HFFc6 (cell line): ENCODE results near the gene EARS2. TPM values are rescaled to one million over a fixed set of nuclear protein-coding genes. Genes with fewer than 3 reads are reported as not detected.
"Not testable (repeated sequence)": the region's sequence is repeated elsewhere in the genome, so short reads cannot be mapped to it uniquely, and the experiment has no call there.

Source experiments
- DNase-seq: peaks from one replicate; pipeline ENCODE4 v3.0.0-alpha.2; 2018
- H3K27ac Mint-ChIP-seq: 2 replicates; pipeline ENCODE4 v1.8.0; 2020; ENCODE audit warnings: mild to moderate bottlenecking, mixed read lengths
- H3K27me3 Mint-ChIP-seq: 2 replicates; pipeline ENCODE4 v1.8.0; 2021; ENCODE audit warnings: mild to moderate bottlenecking, moderate library complexity, mixed read lengths; ENCODE audit not compliant: insufficient read depth
- H3K36me3 Mint-ChIP-seq: 2 replicates; pipeline ENCODE4 v1.8.0; 2021; ENCODE audit warnings: low read depth, mixed read lengths
- H3K4me1 Mint-ChIP-seq: 2 replicates; pipeline ENCODE4 v1.8.0; 2020; ENCODE audit warnings: low read depth, mixed read lengths
- H3K4me3 Mint-ChIP-seq: 2 replicates; pipeline ENCODE4 v1.8.0; 2020; ENCODE audit warnings: mild to moderate bottlenecking, moderate library complexity, mixed read lengths
- H3K9me3 Mint-ChIP-seq: 2 replicates; pipeline ENCODE4 v1.8.0; 2020; ENCODE audit warnings: mild to moderate bottlenecking, mixed read lengths
- CTCF ChIP-seq: fragments of 200-600 bp; sonication (generic); IDR thresholded peaks from 2 replicates; pipeline ENCODE4 v1.5.0; 2021; ENCODE audit warnings: antibody characterized with exemption, mild to moderate bottlenecking
- total RNA-seq, 6 experiments: library from RNA; stranded (reverse); fragmentation: NEBNext Ultra II Directional; extraction: Animal tissue kit (Norgen Biotek cat#: 25700); gene quantifications; 2 replicates in 1 of 6; 3 replicates in 5 of 6; pipeline ENCODE4 v1.2.3, GENCODE V29; 2021

The EARS2 gene
- total RNA-seq, 6 experiments from 2014 or later, result 22.1 to 30.8 (median 27.0) TPM

GRCh38 chr16:23484510-23485256, 72.5 kb downstream of the EARS2 start:
- H3K4me1 Mint-ChIP-seq, result no peaks in the 10 kb centered on the region
- no peaks in the 10 kb centered on the region for H3K27me3 Mint-ChIP-seq
- no peaks in the 10 kb centered on the region for H3K9me3 Mint-ChIP-seq
- TF ChIP-seq CTCF, result no peak
- no peak overlapping the region for H3K4me3 Mint-ChIP-seq
- no peak for DNase-seq
- peaks cover 19% of the 10 kb centered on the region for H3K36me3 Mint-ChIP-seq
- H3K27ac Mint-ChIP-seq, result no peak overlapping the region

DNA sequence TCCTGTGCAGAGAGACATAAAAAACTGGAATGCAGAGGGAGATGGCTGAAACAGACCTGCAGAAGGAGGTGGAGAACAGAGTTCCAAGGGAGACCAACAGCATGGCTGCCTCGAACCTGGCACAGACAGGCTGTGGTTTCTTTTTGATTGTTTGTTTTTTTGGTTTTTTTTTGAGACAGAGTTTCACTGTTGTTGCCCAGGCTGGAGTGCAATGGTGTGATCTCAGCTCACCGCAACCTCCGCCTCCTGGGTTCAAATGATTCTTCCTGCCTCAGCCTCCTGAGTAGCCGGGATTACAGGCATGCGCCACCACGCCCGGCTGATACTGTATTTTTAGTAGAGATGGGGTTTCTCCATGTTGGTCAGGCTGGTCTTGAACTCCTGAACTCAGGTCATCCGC, 73.7 kb downstream of the EARS2 start:
- not testable (repeated sequence) for H3K27ac Mint-ChIP-seq, H3K4me3 Mint-ChIP-seq, H3K4me1 Mint-ChIP-seq, H3K27me3 Mint-ChIP-seq, DNase-seq, H3K9me3 Mint-ChIP-seq
- peaks cover 29% of the 10 kb centered on the region for H3K36me3 Mint-ChIP-seq

DNA sequence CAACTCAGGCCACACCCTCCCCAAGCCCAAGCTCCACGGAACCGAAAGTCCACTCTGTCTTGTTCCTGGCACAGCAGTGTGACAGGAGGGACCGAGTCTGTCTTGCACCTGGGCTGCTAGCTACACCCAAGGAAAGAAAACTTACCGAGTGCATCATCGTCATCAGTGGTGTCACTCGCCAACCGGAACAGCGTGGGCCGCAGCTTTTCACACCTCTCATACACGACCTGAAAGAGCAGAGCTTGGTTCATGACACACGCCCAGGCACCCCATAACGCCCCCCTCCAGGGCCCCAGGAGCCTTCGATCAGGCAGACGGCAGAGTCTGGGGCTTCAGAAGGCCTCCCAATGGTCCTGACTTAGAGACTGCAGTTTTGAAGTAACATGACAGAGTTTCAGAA, 74.4 kb downstream of the EARS2 start:
- no peak overlapping the region for H3K4me3 Mint-ChIP-seq
- H3K27me3 Mint-ChIP-seq, result no peaks in the 10 kb centered on the region
- TF ChIP-seq CTCF, result no peak
- H3K9me3 Mint-ChIP-seq, result no peaks in the 10 kb centered on the region
- no peak for DNase-seq
- no peak overlapping the region for H3K27ac Mint-ChIP-seq
- H3K36me3 Mint-ChIP-seq, result peaks cover 33% of the 10 kb centered on the region
- H3K4me1 Mint-ChIP-seq, result no peaks in the 10 kb centered on the region

GRCh38 chr16:23480257-23480656, 76.9 kb downstream of the EARS2 start:
- no peaks in the 10 kb centered on the region for H3K4me1 Mint-ChIP-seq
- no peak for TF ChIP-seq CTCF
- no peaks in the 10 kb centered on the region for H3K9me3 Mint-ChIP-seq
- H3K27ac Mint-ChIP-seq, result no peak overlapping the region
- peaks cover 26% of the 10 kb centered on the region for H3K36me3 Mint-ChIP-seq
- H3K4me3 Mint-ChIP-seq, result no peak overlapping the region
- no peak for DNase-seq
- no peaks in the 10 kb centered on the region for H3K27me3 Mint-ChIP-seq

GRCh38 chr16:23479138-23479537, 78.0 kb downstream of the EARS2 start:
- DNase-seq, result no peak
- H3K4me3 Mint-ChIP-seq, result no peak overlapping the region
- no peaks in the 10 kb centered on the region for H3K4me1 Mint-ChIP-seq
- peaks cover 31% of the 10 kb centered on the region for H3K36me3 Mint-ChIP-seq
- no peak for TF ChIP-seq CTCF
- no peaks in the 10 kb centered on the region for H3K27me3 Mint-ChIP-seq
- H3K9me3 Mint-ChIP-seq, result no peaks in the 10 kb centered on the region
- H3K27ac Mint-ChIP-seq, result no peak overlapping the region

DNA sequence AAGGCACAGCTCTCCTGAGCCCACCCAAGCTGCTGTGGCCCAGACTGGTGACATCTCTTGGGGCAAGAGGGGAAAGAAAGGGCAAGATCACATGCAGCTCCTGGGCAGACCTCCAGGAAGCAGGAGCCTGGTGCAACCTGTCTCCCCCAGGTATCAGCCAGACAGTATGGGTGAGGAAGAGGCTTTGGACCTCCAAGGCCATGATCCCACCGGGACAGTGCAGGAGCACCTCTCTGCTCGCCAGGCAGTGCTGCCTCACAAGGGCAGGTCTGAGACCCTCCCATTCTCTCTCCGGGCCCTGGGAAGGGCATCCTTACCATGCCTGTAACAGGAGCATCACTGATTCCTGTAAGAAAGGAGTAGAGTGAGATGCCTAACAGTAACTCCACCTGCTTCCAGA, 78.6 kb downstream of the EARS2 start:
- Mint-ChIP-seq H3K27ac (no peak overlapping the region), H3K9me3 (no peaks in the 10 kb centered on the region), H3K4me3 (no peak overlapping the region), H3K36me3 (peaks cover 36% of the 10 kb centered on the region), H3K27me3 (no peaks in the 10 kb centered on the region), H3K4me1 (no peaks in the 10 kb centered on the region)
- no peak for DNase-seq
- no peak for TF ChIP-seq CTCF
